Neural crest cell (in vitro differentiated cells): ENCODE data around the gene GABRB1. TPM values are rescaled to one million over a fixed set of nuclear protein-coding genes. Genes with fewer than 3 reads are reported as not detected.

Experiments
- DNase-seq: peaks from one replicate; pipeline ENCODE4 v3.0.0; 2021; ENCODE audit warnings: low read depth, mixed read lengths, low spot score
- H3K27ac Mint-ChIP-seq: one replicate; pipeline ENCODE4 v1.8.0; 2021; ENCODE audit warnings: mild to moderate bottlenecking, mixed read lengths; ENCODE audit not compliant: unreplicated experiment
- H3K27me3 Mint-ChIP-seq: 2 replicates; pipeline ENCODE4 v1.8.0; 2021; ENCODE audit warnings: low read depth, mild to moderate bottlenecking, mixed read lengths
- H3K36me3 Mint-ChIP-seq: 2 replicates; pipeline ENCODE4 v1.8.0; 2021; ENCODE audit warnings: low read depth, mild to moderate bottlenecking, mixed read lengths
- H3K4me1 Mint-ChIP-seq: 2 replicates; pipeline ENCODE4 v1.8.0; 2021; ENCODE audit warnings: mixed read lengths
- H3K4me3 Mint-ChIP-seq: one replicate; pipeline ENCODE4 v1.8.0; 2021; ENCODE audit warnings: mild to moderate bottlenecking, mixed read lengths
- H3K9me3 Mint-ChIP-seq: 2 replicates; pipeline ENCODE4 v1.8.0; 2021; ENCODE audit warnings: mixed read lengths
- total RNA-seq: library from RNA; stranded (reverse); gene quantifications from 2 replicates; pipeline ENCODE4 v1.2.1, GENCODE V29; 2021
- TF ChIP-seq, protein P1 (sequence below): fragments of 200-600 bp; sonication (generic); conservative IDR thresholded peaks from 2 replicates; pipeline ENCODE4 v1.5.0; 2021; ENCODE audit warnings: antibody characterized with exemption, mild to moderate bottlenecking

GABRB1 gene
- total RNA-seq, 1 donor from 2014 or later, result not detected

DNA sequence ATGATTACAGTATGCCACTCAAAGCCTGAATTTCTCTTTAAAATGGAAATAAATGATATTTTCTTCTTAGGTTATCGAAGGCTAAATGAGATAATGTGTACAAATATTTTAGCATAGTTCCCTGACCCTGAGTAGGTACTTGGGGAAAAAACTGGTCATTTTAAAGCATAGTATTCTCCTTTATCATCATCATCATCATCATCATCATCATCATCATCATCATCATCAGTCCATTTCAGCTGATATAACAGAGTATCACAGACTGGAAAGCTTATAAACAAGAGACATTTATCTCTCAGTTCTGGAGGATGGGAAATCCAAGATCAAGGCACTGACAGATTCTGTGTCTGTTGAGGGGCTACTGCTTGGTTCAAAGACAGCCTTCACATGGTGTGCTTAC lies 13.9 kb downstream of the GABRB1 start:
- H3K27ac Mint-ChIP-seq, result no peak overlapping the region
- no peak for DNase-seq
- H3K4me3 Mint-ChIP-seq, result no peak overlapping the region
- peaks cover 39% of the 10 kb centered on the region for H3K27me3 Mint-ChIP-seq
- H3K9me3 Mint-ChIP-seq, result no peaks in the 10 kb centered on the region
- H3K4me1 Mint-ChIP-seq, result no peaks in the 10 kb centered on the region
- H3K36me3 Mint-ChIP-seq, result no peaks in the 10 kb centered on the region
- TF ChIP-seq, protein P1, sequence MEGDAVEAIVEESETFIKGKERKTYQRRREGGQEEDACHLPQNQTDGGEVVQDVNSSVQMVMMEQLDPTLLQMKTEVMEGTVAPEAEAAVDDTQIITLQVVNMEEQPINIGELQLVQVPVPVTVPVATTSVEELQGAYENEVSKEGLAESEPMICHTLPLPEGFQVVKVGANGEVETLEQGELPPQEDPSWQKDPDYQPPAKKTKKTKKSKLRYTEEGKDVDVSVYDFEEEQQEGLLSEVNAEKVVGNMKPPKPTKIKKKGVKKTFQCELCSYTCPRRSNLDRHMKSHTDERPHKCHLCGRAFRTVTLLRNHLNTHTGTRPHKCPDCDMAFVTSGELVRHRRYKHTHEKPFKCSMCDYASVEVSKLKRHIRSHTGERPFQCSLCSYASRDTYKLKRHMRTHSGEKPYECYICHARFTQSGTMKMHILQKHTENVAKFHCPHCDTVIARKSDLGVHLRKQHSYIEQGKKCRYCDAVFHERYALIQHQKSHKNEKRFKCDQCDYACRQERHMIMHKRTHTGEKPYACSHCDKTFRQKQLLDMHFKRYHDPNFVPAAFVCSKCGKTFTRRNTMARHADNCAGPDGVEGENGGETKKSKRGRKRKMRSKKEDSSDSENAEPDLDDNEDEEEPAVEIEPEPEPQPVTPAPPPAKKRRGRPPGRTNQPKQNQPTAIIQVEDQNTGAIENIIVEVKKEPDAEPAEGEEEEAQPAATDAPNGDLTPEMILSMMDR, result no peak

DNA sequence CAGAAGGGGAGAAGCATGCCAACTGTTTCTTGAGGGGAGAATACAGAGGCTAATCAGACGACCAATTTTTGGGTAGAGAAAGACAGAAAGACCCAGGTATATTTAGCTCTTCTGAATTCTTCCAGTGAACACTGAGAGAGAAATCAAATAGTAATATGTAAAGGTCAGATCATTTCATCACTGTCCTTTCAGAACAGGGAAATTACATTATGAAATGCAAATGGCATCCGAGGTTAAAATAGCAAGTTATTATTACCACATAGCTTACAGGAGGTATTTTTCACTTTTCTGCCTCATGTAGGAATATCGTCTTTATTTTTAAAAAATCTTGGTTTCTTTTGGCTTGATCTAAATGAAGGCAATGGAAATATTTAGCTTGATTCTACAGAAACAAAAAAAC lies 18.0 kb downstream of the GABRB1 start:
- Mint-ChIP-seq H3K9me3 (no peaks in the 10 kb centered on the region), H3K27me3 (peaks cover 8% of the 10 kb centered on the region), H3K4me3 (no peak overlapping the region), H3K27ac (no peak overlapping the region), H3K4me1 (peaks cover 8% of the 10 kb centered on the region), H3K36me3 (no peaks in the 10 kb centered on the region)
- TF ChIP-seq, protein P1, result no peak
- no peak for DNase-seq

DNA sequence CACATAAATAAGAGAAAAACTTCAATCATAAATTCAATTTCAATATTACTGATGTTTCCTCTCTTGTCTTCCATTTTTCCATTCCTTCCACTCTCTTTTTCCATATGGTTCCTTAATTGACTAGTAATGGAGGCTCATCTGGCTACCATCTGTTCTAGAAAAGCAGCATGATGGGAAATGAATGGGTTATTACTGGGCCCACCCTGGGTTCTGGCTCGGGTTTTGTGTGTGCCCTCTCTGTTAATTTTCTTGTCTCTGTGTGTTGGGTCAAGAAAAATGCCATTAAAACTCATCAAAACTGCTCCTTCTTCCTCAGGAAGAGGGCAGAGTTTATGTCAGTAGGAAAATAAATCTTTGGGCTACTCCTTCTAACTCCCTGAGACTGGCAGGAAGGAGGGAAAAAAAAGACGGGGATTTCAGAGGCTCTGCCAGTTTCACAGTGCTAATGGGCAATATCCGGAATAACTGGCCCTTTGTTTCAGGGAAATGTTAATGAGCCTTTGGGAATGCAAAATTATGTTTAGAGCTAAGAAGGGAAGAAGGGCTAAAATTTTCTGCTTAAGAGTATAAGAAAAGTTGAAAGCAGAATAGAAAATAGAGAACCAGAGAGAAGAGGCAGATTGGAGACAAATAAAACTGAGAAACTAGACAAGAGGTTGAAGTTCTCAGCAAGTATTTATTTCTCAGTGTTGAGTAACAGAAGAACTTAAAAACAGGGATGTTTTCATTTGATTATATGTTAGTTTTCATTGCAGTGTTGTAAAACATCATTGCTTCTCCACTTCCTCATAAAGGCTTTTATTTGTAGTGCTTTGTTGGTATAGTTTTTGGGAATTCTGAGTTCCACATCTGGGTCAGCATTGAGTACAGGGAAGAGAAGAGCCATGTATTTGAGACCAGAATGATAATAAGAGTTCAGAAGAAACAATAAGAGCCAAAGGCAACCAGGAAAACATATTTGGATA lies 19.7 kb downstream of the GABRB1 start:
- Mint-ChIP-seq H3K27ac (no peak overlapping the region), H3K4me3 (no peak overlapping the region), H3K27me3 (peaks cover 2% of the 10 kb centered on the region)

DNA sequence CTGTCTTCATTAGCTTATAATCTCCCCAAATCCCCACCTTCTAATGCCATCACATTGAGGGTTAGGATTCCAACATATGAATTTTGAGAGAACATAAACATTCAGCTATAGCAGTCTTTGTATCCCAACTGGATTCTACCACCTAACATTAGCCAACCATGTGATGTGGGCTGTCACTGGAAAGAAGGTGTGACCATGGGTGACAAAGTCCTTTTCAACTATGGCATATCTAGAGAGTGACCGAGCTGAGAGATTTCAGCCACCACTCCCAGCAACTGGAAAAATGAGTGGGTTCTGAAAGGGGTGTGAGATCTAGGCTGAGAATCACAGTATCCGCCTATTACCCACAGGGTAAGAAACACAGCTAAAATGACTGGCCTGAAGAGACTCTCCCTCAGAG lies 22.1 kb downstream of the GABRB1 start:
- Mint-ChIP-seq H3K27me3 (peaks cover 2% of the 10 kb centered on the region), H3K9me3 (no peaks in the 10 kb centered on the region), H3K27ac (no peak overlapping the region), H3K36me3 (no peaks in the 10 kb centered on the region), H3K4me1 (peaks cover 15% of the 10 kb centered on the region), H3K4me3 (no peak overlapping the region)
- no peak for DNase-seq
- TF ChIP-seq, protein P1, result no peak

More for the DNA sequence above, 19.7 kb downstream of the GABRB1 start:
- Mint-ChIP-seq H3K4me1 (peaks cover 8% of the 10 kb centered on the region), H3K9me3 (no peaks in the 10 kb centered on the region), H3K36me3 (no peaks in the 10 kb centered on the region)
- DNase-seq, result no peak
- TF ChIP-seq, protein P1, result no peak

DNA sequence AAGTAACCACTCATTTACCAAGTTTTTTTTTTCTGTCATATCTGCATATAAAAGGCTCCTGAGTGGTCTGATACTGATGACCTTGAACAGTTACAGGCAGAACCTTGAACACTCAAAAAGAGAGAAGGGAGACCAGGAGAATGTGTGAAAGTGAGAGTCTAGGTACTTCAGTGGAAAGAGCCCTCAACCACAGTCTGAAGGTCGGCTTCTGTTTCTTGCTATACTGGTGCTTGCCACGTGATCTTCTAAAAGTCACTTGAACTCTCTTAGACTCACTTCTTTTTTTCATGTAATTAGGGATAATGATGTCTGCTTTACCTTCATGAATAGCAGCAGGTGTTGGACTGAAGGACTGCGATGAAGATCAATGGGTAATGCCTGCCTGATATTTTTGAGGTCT lies 22.8 kb downstream of the GABRB1 start:
- Mint-ChIP-seq H3K4me3 (no peak overlapping the region), H3K9me3 (no peaks in the 10 kb centered on the region), H3K27ac (no peak overlapping the region), H3K36me3 (no peaks in the 10 kb centered on the region), H3K27me3 (peaks cover 2% of the 10 kb centered on the region), H3K4me1 (peaks cover 16% of the 10 kb centered on the region)
- DNase-seq, result no peak
- TF ChIP-seq, protein P1, result no peak
